GM19438 (cell line): ENCODE data around the gene FAM120B.
"Not testable (repeated sequence)": the region's sequence is repeated elsewhere in the genome, so short reads cannot be mapped to it uniquely, and the experiment has no call there.

Experiments used
- ATAC-seq: cut with Tn5 transposase; IDR thresholded peaks from one replicate; pipeline ENCODE4 v1.9.1; 2021; ENCODE audit warnings: low read depth; ENCODE audit not compliant: unreplicated experiment

The FAM120B gene

GRCh38 chr6:170407932-170408331 is 101.4 kb downstream of the FAM120B start:
- ATAC-seq: no peak

GRCh38 chr6:170409746-170410145 is 103.2 kb downstream of the FAM120B start:
- not testable (repeated sequence) for ATAC-seq

DNA sequence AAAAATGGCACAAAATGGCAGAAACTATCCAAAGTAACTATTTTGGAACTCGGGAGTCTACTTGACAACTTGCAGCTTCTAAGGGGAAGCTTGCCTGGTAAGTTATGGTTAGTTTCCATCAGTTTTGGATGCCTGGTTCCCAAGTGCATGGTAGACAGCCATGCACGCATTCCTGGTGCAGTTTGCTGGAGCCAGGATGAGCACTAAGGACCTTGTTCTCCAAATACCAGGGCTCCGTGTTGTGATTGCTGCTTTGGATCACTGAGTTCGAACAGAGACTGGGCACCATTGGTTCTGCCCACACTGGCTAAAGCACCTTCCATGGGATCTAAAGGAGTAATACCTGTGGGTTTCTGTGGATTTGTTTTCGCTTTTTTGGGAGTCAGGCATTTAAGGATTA is 103.7 kb downstream of the FAM120B start:
- ATAC-seq: no peak

GRCh38 chr6:170415318-170415717 is 108.8 kb downstream of the FAM120B start:
- ATAC-seq: no peak

DNA sequence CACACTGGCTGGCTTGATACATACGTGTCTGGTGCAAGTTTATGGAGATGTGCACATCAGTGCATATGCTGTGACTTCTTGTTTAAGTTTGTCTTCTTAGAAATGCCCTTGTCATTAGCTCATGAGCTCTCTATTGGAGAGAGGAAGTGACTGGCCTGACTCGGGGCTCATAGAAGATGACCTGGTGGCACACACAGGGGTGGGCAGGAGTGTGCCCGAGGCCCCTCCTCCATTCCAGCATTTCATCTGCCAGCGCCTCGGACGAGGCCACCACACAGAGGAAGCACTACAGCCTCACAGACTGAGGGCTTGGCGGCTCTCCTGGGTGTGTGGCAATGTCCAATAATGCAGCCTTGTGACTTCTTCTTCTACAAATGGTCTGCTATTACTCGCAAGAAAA is 109.7 kb downstream of the FAM120B start:
- ATAC-seq: no peak

GRCh38 chr6:170416959-170417606 is 110.5 kb downstream of the FAM120B start:
- no peak for ATAC-seq

DNA sequence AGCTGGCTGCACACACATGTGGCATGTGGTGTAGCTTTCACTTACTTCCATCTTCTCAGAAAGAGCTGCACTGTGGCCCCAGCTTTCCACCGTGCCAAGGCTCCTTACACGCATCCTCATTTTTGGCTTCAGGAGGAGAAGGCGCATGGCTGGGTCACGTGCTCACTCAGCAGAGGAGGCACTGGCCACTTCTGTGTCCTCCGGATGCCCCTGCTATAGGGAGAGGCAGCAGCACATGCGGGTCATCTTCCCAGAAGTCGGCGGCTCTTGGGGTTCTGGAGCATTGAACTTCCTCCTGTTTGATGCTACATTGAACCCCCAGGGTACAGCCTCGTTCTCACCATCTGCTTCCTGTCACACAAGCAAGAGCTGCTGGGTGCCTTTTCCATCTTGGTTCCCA is 111.3 kb downstream of the FAM120B start:
- no peak for ATAC-seq

GRCh38 chr6:170420283-170420682 is 113.7 kb downstream of the FAM120B start:
- ATAC-seq: no peak

DNA sequence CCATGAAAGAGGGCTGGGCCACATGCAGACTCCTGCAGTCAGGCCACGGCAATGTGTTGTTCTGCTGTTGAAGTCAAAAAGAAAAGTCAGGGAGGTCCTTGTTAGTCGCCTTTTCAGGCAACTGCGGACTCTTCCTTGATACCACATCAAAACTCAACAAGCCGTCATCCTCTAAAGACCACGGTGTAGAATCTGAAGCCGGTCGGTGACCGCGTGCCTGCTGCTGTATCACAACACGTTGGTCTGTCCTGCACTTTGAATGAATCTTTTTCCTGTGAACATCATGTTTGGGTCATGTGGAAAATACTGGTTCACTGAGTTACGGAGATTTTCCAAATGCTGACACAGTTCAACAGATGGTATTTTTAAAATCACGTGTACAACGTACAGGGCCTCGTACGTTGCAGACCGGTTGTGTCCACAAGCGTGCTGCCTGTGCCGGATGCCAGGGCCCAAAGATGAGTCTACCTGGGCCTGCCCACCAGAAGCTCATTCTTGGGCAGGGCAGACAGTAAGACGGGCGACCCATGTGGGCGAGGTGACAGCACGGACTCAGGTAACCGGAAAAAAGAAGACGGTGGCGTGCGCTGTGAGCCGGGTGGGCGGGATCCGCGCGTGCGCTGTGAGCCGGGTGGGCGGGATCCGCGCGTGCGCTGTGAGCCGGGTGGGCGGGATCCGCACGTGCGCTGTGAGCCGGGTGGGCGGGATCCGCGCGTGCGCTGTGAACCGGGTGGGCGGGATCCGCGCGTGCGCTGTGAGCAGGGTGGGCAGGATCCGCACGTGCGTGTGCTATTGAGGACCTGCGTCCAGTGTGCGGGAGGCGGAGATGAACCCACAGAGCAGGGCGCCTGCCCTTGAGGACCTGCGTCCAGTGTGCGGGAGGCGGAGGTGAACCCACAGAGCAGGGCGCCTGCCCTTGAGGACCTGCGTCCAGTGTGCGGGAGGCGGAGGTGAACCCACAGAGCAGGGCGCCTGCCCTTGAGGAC is 114.5 kb downstream of the FAM120B start:
- ATAC-seq: no peak

DNA sequence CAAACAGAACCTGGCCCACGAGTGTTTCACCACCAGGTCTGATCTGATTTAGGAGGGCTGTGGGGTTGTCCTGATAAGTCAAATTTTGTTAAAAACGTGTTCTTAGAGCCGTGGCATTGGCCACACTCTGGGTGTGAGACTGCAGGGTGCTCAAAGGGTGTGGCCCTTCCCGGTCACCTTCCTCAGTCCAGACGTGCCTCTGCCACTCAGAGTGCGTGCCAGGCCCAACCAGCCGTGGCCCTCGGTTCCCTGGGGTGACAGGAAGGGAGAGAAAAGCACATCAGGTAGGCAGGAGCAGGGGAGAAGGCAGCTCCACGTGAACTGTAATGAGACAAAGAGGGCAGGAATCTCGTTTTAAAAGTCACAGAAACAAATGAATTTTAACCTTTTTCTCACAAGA is 115.4 kb downstream of the FAM120B start:
- no peak for ATAC-seq

- no peak for ATAC-seq
Observed at GRCh38 chr6:170423030-170423429, 116.5 kb downstream of the FAM120B start.

DNA sequence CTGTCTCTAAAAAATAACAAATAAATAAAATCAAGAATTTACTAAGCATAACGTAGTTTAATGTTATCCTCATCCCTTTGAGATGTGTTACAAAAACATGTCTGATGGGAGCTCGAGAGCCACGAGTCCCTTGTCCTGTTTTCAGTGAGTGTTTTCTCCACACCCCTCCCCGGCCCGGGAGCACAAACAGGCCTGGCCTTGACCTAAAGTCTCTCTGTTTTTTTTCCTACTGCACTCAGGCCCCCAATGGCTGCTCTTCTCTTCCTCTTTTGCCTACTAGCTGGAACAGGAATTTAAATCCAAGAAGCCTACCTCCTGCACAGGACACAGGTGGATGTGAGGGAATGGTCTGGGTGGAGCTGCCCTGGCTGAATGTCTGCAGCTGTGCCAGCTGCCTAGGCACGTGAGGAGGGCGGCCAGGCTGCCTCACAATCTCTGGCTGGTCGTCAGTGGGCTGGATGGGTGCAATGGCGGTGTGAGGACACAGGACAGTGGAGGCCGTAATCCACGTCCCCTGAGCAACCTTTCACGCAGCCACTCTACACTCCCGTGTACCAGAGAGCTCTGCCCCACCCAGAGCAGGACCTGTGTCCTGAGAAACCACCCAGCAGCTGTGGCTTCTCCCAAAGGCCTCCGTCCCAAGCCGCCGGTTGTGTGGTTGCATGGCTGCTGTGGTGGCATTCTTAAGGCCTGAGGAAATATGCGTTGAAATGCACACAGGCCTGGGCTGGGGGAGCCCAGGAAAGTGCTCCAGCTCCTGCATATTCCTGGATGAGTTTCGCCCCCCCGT is 117.5 kb downstream of the FAM120B start:
- no peak for ATAC-seq

DNA sequence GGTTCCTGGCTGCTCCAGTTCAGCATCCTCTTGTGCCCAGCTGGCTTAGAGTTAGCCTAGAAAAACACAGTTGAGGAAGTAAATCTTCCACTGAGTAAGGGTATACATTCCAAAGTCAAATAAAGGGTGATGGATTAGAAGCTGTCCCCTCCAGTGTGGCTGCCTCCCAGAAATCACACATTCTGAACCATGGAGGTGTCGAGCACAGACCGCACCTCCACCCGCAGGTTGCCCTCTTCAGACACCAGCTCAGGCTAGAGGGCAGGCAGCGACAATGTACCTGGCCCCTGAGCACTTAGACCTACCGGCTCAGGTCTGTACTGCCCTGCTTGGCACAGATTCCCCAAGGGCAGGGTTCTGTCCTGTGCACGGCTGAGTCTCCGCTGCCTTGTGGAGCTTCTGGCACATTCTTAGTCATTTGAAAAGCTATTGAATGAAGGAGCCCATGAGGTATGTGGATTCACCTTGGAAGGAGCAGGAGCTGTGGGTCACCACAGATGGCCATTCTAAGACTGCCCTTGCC is 118.1 kb downstream of the FAM120B start:
- no peak for ATAC-seq

- ATAC-seq: no peak
Observed at GRCh38 chr6:170429450-170429849, 122.9 kb downstream of the FAM120B start.

DNA sequence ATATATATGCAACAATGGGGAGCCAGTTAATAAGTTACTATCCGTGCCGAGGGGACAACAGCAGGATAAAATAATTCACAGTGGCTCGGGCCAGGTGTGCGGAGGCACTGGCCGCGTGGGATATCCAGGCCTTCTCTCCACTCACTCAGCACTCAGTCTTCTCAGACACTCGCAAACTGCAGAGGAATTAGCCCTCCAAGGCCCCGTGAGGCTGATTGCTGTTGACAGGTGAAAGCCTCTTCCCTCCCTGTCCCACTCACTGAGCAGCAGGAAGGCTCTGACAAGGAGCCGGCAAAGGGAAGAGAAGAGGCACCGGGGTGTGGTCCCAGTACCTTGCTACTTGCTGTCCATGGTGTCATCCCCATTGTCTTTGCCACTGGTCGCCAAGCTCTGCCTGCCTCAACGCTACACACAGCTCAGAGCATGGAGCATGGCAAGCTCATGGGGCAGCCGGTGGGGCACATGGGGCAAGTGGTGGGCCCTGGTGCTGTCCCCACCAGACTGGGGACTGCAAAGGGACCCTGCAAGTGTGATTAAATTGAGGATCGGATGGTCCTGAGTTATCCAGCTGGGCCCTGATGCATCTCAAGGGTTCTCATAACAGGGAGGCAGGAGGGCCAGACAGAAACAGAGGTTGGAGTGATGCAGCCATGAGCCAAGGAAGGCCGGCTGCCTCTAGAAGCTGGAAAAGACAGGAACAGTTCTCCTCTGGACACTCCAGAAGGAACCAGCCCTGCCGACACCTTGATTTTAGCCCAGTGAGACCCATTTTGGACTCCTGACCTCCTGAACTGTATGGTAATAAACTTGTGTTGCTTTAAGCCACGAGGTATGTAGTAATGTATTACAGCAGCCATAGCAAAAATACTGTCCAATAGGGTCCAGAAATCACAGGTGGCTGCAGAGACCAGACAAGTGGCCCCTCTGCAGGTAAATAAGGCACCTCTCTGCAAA is 126.9 kb downstream of the FAM120B start:
- ATAC-seq: no peak

GRCh38 chr6:170434117-170434820 is 127.7 kb downstream of the FAM120B start:
- no peak for ATAC-seq

GRCh38 chr6:170434821-170435155 is 128.2 kb downstream of the FAM120B start:
- no peak for ATAC-seq

- no peak for ATAC-seq
Observed at GRCh38 chr6:170435766-170436165, 129.2 kb downstream of the FAM120B start.

GRCh38 chr6:170436209-170436809 is 129.8 kb downstream of the FAM120B start:
- ATAC-seq: no peak
